KOPT-K1 (cell line): ENCODE data around the gene ZNF618.
"Not testable (repeated sequence)": the region's sequence is repeated elsewhere in the genome, so short reads cannot be mapped to it uniquely, and the experiment has no call there.

ENCODE experiments used
- H3K27ac ChIP-seq: fragments of 200-600 bp; sonication (generic); 2 replicates; pipeline ENCODE4 v1.5.1; 2016; ENCODE audit warnings: antibody characterized with exemption, mild to moderate bottlenecking, low read depth, low read length; ENCODE audit not compliant: poor library complexity, severe bottlenecking
- H3K36me3 ChIP-seq: fragments of 200-600 bp; sonication (generic); 2 replicates; pipeline ENCODE4 v1.5.1; 2017; ENCODE audit warnings: antibody characterized with exemption, mild to moderate bottlenecking, low read length, moderate library complexity; ENCODE audit not compliant: insufficient read depth
- H3K9me3 ChIP-seq: fragments of 200-600 bp; sonication (generic); 2 replicates; pipeline ENCODE4 v1.5.1; 2017; ENCODE audit warnings: antibody characterized with exemption, low read length, mild to moderate bottlenecking; ENCODE audit not compliant: insufficient read depth, poor library complexity, severe bottlenecking

The ZNF618 gene

GRCh38 chr9:114037249-114037648 lies 161.1 kb downstream of the ZNF618 start:
- no peaks in the 10 kb centered on the region for H3K36me3 ChIP-seq
- H3K27ac ChIP-seq, result no peak overlapping the region
- H3K9me3 ChIP-seq, result no peaks in the 10 kb centered on the region

- H3K27ac ChIP-seq, result no peak overlapping the region
- H3K36me3 ChIP-seq, result no peaks in the 10 kb centered on the region
- no peaks in the 10 kb centered on the region for H3K9me3 ChIP-seq
Observed at GRCh38 chr9:114037961-114038723, 162.0 kb downstream of the ZNF618 start.

- H3K9me3 ChIP-seq, result no peaks in the 10 kb centered on the region
- H3K27ac ChIP-seq, result no peak overlapping the region
- H3K36me3 ChIP-seq, result no peaks in the 10 kb centered on the region
Observed at GRCh38 chr9:114038724-114039313, 162.7 kb downstream of the ZNF618 start.

- no peaks in the 10 kb centered on the region for H3K9me3 ChIP-seq
Observed at GRCh38 chr9:114039484-114039883, 163.4 kb downstream of the ZNF618 start.

GRCh38 chr9:114043660-114044059 lies 167.6 kb downstream of the ZNF618 start:
- not testable (repeated sequence) for H3K27ac ChIP-seq, H3K9me3 ChIP-seq, H3K36me3 ChIP-seq

More at GRCh38 chr9:114039484-114039883, 163.4 kb downstream of the ZNF618 start:
- Histone ChIP-seq H3K36me3 (no peaks in the 10 kb centered on the region), H3K27ac (no peak overlapping the region)

- Histone ChIP-seq H3K27ac (no peak overlapping the region), H3K9me3 (no peaks in the 10 kb centered on the region), H3K36me3 (no peaks in the 10 kb centered on the region)
Observed at GRCh38 chr9:114046237-114046755, 170.2 kb downstream of the ZNF618 start.

GRCh38 chr9:114046875-114047274 lies 170.8 kb downstream of the ZNF618 start:
- H3K9me3 ChIP-seq, result no peaks in the 10 kb centered on the region
- no peak overlapping the region for H3K27ac ChIP-seq
- H3K36me3 ChIP-seq, result no peaks in the 10 kb centered on the region

- H3K27ac ChIP-seq, result no peak overlapping the region
- H3K9me3 ChIP-seq, result no peaks in the 10 kb centered on the region
- H3K36me3 ChIP-seq, result no peaks in the 10 kb centered on the region
Observed at GRCh38 chr9:114047717-114048116, 171.6 kb downstream of the ZNF618 start.

- Histone ChIP-seq H3K9me3 (no peaks in the 10 kb centered on the region), H3K36me3 (no peaks in the 10 kb centered on the region), H3K27ac (no peak overlapping the region)
Observed at GRCh38 chr9:114048533-114049415, 172.7 kb downstream of the ZNF618 start.

GRCh38 chr9:114049441-114050225 lies 173.5 kb downstream of the ZNF618 start:
- Histone ChIP-seq H3K27ac (no peak overlapping the region), H3K36me3 (no peaks in the 10 kb centered on the region), H3K9me3 (no peaks in the 10 kb centered on the region)

GRCh38 chr9:114050226-114050568 lies 174.1 kb downstream of the ZNF618 start:
- Histone ChIP-seq H3K27ac (no peak overlapping the region), H3K9me3 (no peaks in the 10 kb centered on the region), H3K36me3 (no peaks in the 10 kb centered on the region)

- Histone ChIP-seq H3K9me3 (no peaks in the 10 kb centered on the region), H3K36me3 (no peaks in the 10 kb centered on the region), H3K27ac (no peak overlapping the region)
Observed at GRCh38 chr9:114050646-114051045, 174.5 kb downstream of the ZNF618 start.

GRCh38 chr9:114051281-114051680 lies 175.2 kb downstream of the ZNF618 start:
- no peaks in the 10 kb centered on the region for H3K36me3 ChIP-seq
- no peak overlapping the region for H3K27ac ChIP-seq
- no peaks in the 10 kb centered on the region for H3K9me3 ChIP-seq

- Histone ChIP-seq H3K27ac (no peak overlapping the region), H3K9me3 (no peaks in the 10 kb centered on the region), H3K36me3 (no peaks in the 10 kb centered on the region)
Observed at GRCh38 chr9:114051706-114052105, 175.6 kb downstream of the ZNF618 start.
